Caco-2 (cell line): ENCODE data around the gene SUN1. TPM values are rescaled to one million over a fixed set of nuclear protein-coding genes. Genes with fewer than 3 reads are reported as not detected.

Experiments
- BruUV-seq: library from RNA; stranded (reverse); fragments of 400-500 nt; replicated peaks from 2 replicates; lab custom pipeline; 2021; lab: Mats Ljungman, UMichigan
- CTCF ChIA-PET: fragments of 300-600 bp; sonication (Branson Sonifier 250); formaldehyde crosslinking; loops from one replicate; lab custom pipeline; 2022; ENCODE audit warnings: antibody characterized with exemption; lab: Charles Lee
- POLR2A ChIA-PET: fragments of 300-600 bp; sonication (Branson Sonifier 250); formaldehyde crosslinking; loops from one replicate; lab custom pipeline; 2022; ENCODE audit warnings: antibody characterized with exemption; lab: Charles Lee
- DNase-seq, 2 experiments: peaks; one replicate each; pipeline versions ENCODE4 v3.0.0 to v3.0.0-alpha.2; 2020 to 2022
- H3K27me3 ChIP-seq: replicated peaks from 2 replicates; pipeline ENCODE4 v1.6.0; 2011; ENCODE audit warnings: low read length; ENCODE audit not compliant: control insufficient read depth, insufficient read depth
- H3K36me3 ChIP-seq: 2 replicates; pipeline ENCODE4 v1.5.1; 2011; ENCODE audit warnings: low read length; ENCODE audit not compliant: control insufficient read depth, insufficient read depth
- H3K4me1 ChIP-seq: fragments of 250-450 bp; sonication (Bioruptor Pico); 2 replicates; pipeline ENCODE4 v1.5.1; 2020; ENCODE audit warnings: mild to moderate bottlenecking
- H3K4me3 ChIP-seq: 2 replicates; pipeline ENCODE4 v1.5.1; 2011; ENCODE audit warnings: low read depth, mild to moderate bottlenecking, control low read depth, low read length
- H3K9me3 ChIP-seq: fragments of 250-450 bp; sonication (Bioruptor Pico); 2 replicates; pipeline ENCODE4 v1.5.1; 2020; ENCODE audit warnings: mild to moderate bottlenecking, moderate library complexity
- H3K27ac Mint-ChIP-seq: one replicate; pipeline ENCODE4 v1.8.0; 2022; ENCODE audit warnings: mixed read lengths; ENCODE audit not compliant: unreplicated experiment
- H3K27me3 Mint-ChIP-seq: one replicate; pipeline ENCODE4 v1.8.0; 2022; ENCODE audit warnings: mixed read lengths; ENCODE audit not compliant: insufficient read depth, unreplicated experiment
- H3K36me3 Mint-ChIP-seq: one replicate; pipeline ENCODE4 v1.8.0; 2022; ENCODE audit warnings: mild to moderate bottlenecking, mixed read lengths; ENCODE audit not compliant: insufficient read depth, unreplicated experiment
- H3K4me1 Mint-ChIP-seq: one replicate; pipeline ENCODE4 v1.8.0; 2022; ENCODE audit warnings: low read depth, mixed read lengths; ENCODE audit not compliant: unreplicated experiment
- H3K4me3 Mint-ChIP-seq: one replicate; pipeline ENCODE4 v1.8.0; 2022; ENCODE audit warnings: mild to moderate bottlenecking, moderate library complexity, mixed read lengths; ENCODE audit not compliant: unreplicated experiment
- H3K9me3 Mint-ChIP-seq: one replicate; pipeline ENCODE4 v1.8.0; 2022; ENCODE audit warnings: mixed read lengths; ENCODE audit not compliant: unreplicated experiment
- CTCF ChIP-seq, 2 experiments: fragments of 200-600 bp in 1 of 2; IDR thresholded peaks; 1 replicate in 1 of 2; 2 replicates in 1 of 2; pipeline versions ENCODE4 v1.5.1 to v1.8.0; 2011 to 2022; ENCODE audit warnings: antibody characterized with exemption in 1 of 2, control low read depth in 1 of 2, inconsistent platforms in 1 of 2, low read depth in 1 of 2, low read length in 1 of 2, mild to moderate bottlenecking in 1 of 2, moderate library complexity in 1 of 2; ENCODE audit not compliant: insufficient read depth in 1 of 2, severe bottlenecking in 1 of 2, unreplicated experiment in 1 of 2
- intact Hi-C: fragments of 100-400 bp; cut with micrococcal nuclease; formaldehyde crosslinking; loops from one replicate; pipeline ENCODE4 v1.10.0; 2022; ENCODE audit not compliant: unreplicated experiment
- total RNA-seq: library from RNA; stranded (reverse); gene quantifications from 2 replicates; pipeline ENCODE4 v1.2.3, GENCODE V29; 2022

Gene SUN1
- total RNA-seq, 1 experiment from 2014 or later, result 146 TPM

- H3K36me3 ChIP-seq, result peaks cover 3% of the 10 kb centered on the region
- CTCF ChIA-PET, result interaction anchor here (0.5 to 3.6 kb wide), 14 partner anchors 13 to 554 kb away, joined by 3 to 58 read pairs (median 4); partner anchors contain the start of gene SUN1
- H3K27me3 Mint-ChIP-seq, result no peaks in the 10 kb centered on the region
- peaks cover 16% of the 10 kb centered on the region for H3K4me1 ChIP-seq
- peaks cover 9% of the 10 kb centered on the region for H3K4me1 Mint-ChIP-seq
- H3K27ac Mint-ChIP-seq, result peak overlapping the region; percentile 48
- POLR2A ChIA-PET, result interaction anchor here (0.6 to 1.0 kb wide), 3 partner anchors 12 to 147 kb away, joined by 3 to 4 read pairs (median 3); partner anchors contain the start of gene PRKAR1B
- H3K36me3 Mint-ChIP-seq, result peaks cover 58% of the 10 kb centered on the region
- BruUV-seq, result TSS peak; percentile 10
- H3K4me3 Mint-ChIP-seq, result no peak overlapping the region
- peak; percentile 84 to 89 for DNase-seq
- peak; percentile 96 to 97 for TF ChIP-seq CTCF (IDR thresholded peaks at IDR 0.05; ENCODE audit: insufficient read depth in 1 of 2, low read depth in 1 of 2, low read length in 1 of 2, severe bottlenecking in 1 of 2, unreplicated experiment in 1 of 2)
- intact Hi-C loops, result loop anchor here (1.0 to 5.0 kb wide), 5 partner anchors 12 to 551 kb away; no protein-coding TSS in a partner anchor
- no peaks in the 10 kb centered on the region for H3K9me3 Mint-ChIP-seq
- no peak overlapping the region for H3K4me3 ChIP-seq
- no peaks in the 10 kb centered on the region for H3K27me3 ChIP-seq
- H3K9me3 ChIP-seq, result no peaks in the 10 kb centered on the region
These were observed 41.2 kb downstream of the SUN1 start for GRCh38 chr7:873367-874002.

- no peak for DNase-seq
- Histone ChIP-seq H3K4me1 (peaks cover 22% of the 10 kb centered on the region), H3K27me3 (no peaks in the 10 kb centered on the region), H3K9me3 (no peaks in the 10 kb centered on the region), H3K4me3 (no peak overlapping the region), H3K36me3 (peaks cover 3% of the 10 kb centered on the region)
- Mint-ChIP-seq H3K9me3 (no peaks in the 10 kb centered on the region), H3K4me3 (no peak overlapping the region), H3K27ac (peak overlapping the region; percentile 48), H3K4me1 (peaks cover 9% of the 10 kb centered on the region), H3K36me3 (peaks cover 60% of the 10 kb centered on the region), H3K27me3 (no peaks in the 10 kb centered on the region)
- CTCF ChIA-PET, result interaction anchor here (0.5 to 3.6 kb wide), 14 partner anchors 14 to 555 kb away, joined by 3 to 58 read pairs (median 4); partner anchors contain the start of gene SUN1
- BruUV-seq, result no TSS peak
- intact Hi-C loops, result loop anchor here (5.0 kb wide), 1 partner anchor 57 kb away; no protein-coding TSS in a partner anchor
- TF ChIP-seq CTCF (IDR thresholded peaks at IDR 0.05; ENCODE audit: insufficient read depth in 1 of 2, low read depth in 1 of 2, low read length in 1 of 2, severe bottlenecking in 1 of 2, unreplicated experiment in 1 of 2), result no peak
- POLR2A ChIA-PET, result interaction anchor here (0.6 to 1.0 kb wide), 3 partner anchors 13 to 147 kb away, joined by 3 to 4 read pairs (median 3); partner anchors contain the start of gene PRKAR1B
These were observed 41.9 kb downstream of the SUN1 start for GRCh38 chr7:874031-874749.

GRCh38 chr7:875051-875450, 42.8 kb downstream of the SUN1 start:
- H3K36me3 ChIP-seq, result peaks cover 4% of the 10 kb centered on the region
- no peaks in the 10 kb centered on the region for H3K27me3 ChIP-seq
- DNase-seq, result no peak
- Mint-ChIP-seq H3K27me3 (no peaks in the 10 kb centered on the region), H3K36me3 (peaks cover 56% of the 10 kb centered on the region), H3K27ac (peak overlapping the region; percentile 42), H3K4me1 (peaks cover 9% of the 10 kb centered on the region), H3K4me3 (no peak overlapping the region), H3K9me3 (no peaks in the 10 kb centered on the region)
- peaks cover 31% of the 10 kb centered on the region for H3K4me1 ChIP-seq
- BruUV-seq, result no TSS peak
- H3K4me3 ChIP-seq, result no peak overlapping the region
- intact Hi-C loops, result no loop called here
- CTCF ChIA-PET, result interaction anchor here (0.7 to 3.6 kb wide), 3 partner anchors 38 to 58 kb away, joined by 3 to 58 read pairs (median 3); no protein-coding TSS in a partner anchor
- POLR2A ChIA-PET, result no interaction called here
- no peak for TF ChIP-seq CTCF (IDR thresholded peaks at IDR 0.05; ENCODE audit: insufficient read depth in 1 of 2, low read depth in 1 of 2, low read length in 1 of 2, severe bottlenecking in 1 of 2, unreplicated experiment in 1 of 2)
- H3K9me3 ChIP-seq, result no peaks in the 10 kb centered on the region
